ENCODE data around the gene TEAD1. TPM values are rescaled to one million over a fixed set of nuclear protein-coding genes. Genes with fewer than 3 reads are reported as not detected.

TEAD1 gene
- total RNA-seq, 1 donor from 2014 or later, result 163 TPM

DNA sequence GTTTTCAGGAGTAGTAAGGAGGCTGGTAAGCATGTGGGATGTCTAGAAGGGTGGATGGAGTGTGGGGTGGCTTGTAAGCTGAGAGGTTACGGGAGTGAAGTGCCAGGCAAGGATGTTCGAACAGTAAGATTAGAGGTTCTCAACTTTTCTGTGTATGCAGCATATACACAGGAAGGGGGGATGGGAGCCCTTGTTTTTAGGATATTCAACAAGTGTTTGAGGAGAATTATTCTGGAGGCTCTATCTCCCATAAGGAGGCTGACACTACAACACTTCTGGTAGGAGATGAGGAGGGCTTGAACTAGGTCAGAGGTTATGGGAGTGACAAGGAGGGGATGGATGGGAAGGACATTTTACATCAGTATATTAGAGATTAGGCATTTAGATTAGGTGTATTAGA, 109.5 kb downstream of the TEAD1 start:
- peaks cover 28% of the 10 kb centered on the region for H3K36me3 Mint-ChIP-seq
- H3K27me3 Mint-ChIP-seq (ENCODE audit: low read depth), result no peaks in the 10 kb centered on the region
- H3K4me1 Mint-ChIP-seq, result peaks cover 30% of the 10 kb centered on the region
- no peak overlapping the region for H3K27ac Mint-ChIP-seq
- no peak for DNase-seq (ENCODE audit: low spot score in 2 of 2, unreplicated experiment in 2 of 2)
- H3K4me3 Mint-ChIP-seq, result no peak overlapping the region
- TF ChIP-seq, protein P1, sequence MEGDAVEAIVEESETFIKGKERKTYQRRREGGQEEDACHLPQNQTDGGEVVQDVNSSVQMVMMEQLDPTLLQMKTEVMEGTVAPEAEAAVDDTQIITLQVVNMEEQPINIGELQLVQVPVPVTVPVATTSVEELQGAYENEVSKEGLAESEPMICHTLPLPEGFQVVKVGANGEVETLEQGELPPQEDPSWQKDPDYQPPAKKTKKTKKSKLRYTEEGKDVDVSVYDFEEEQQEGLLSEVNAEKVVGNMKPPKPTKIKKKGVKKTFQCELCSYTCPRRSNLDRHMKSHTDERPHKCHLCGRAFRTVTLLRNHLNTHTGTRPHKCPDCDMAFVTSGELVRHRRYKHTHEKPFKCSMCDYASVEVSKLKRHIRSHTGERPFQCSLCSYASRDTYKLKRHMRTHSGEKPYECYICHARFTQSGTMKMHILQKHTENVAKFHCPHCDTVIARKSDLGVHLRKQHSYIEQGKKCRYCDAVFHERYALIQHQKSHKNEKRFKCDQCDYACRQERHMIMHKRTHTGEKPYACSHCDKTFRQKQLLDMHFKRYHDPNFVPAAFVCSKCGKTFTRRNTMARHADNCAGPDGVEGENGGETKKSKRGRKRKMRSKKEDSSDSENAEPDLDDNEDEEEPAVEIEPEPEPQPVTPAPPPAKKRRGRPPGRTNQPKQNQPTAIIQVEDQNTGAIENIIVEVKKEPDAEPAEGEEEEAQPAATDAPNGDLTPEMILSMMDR (IDR thresholded peaks at IDR 0.05; ENCODE audit: unreplicated experiment), result no peak
- H3K9me3 Mint-ChIP-seq, result peaks cover 4% of the 10 kb centered on the region

DNA sequence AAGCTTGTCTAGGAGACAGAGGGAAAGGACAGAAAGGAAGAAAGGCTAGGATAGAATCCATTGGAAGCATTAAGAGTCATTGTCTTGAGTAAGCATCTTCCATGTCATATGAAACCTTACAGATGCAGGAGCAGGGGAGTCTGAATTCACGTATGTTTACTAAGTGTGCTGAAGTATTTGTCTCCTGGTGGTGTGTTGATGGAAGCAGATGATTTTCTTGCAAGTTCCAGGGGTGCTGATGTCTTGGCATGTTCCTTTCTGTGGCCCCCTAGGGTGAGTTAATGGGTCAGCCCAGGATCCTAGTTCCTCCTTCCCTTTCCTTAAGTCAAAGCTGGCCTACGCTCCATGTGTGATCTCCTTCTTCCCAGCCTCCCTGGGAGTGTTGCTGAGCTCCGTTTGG, 110.2 kb downstream of the TEAD1 start:
- Mint-ChIP-seq H3K27me3 (ENCODE audit: low read depth) (no peaks in the 10 kb centered on the region), H3K9me3 (peaks cover 4% of the 10 kb centered on the region), H3K4me1 (peaks cover 29% of the 10 kb centered on the region), H3K36me3 (peaks cover 24% of the 10 kb centered on the region), H3K4me3 (no peak overlapping the region), H3K27ac (no peak overlapping the region)
- TF ChIP-seq, protein P1 (IDR thresholded peaks at IDR 0.05; ENCODE audit: unreplicated experiment), result no peak
- DNase-seq (ENCODE audit: low spot score in 2 of 2, unreplicated experiment in 2 of 2), result no peak

DNA sequence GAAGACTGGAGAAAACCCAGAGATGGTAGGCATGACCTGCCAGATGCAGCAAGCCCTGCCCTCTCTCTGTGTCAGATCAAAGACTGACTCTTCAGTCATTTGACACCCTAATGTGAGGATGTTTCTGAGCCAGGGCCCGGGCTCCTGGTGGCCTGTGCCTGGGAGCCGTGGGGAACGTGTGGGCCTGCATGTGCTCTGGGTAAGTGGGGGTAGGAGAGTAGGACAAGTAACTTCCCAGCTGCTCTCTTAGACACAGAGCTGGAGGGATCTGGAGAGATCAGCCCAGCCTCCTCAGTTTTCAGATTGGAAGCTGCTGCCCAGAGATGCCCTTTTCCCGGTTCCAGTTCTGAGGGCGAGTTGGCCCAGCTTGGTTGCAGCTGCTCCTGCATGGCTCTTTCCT, 110.8 kb downstream of the TEAD1 start:
- no peaks in the 10 kb centered on the region for H3K27me3 Mint-ChIP-seq (ENCODE audit: low read depth)

DNA sequence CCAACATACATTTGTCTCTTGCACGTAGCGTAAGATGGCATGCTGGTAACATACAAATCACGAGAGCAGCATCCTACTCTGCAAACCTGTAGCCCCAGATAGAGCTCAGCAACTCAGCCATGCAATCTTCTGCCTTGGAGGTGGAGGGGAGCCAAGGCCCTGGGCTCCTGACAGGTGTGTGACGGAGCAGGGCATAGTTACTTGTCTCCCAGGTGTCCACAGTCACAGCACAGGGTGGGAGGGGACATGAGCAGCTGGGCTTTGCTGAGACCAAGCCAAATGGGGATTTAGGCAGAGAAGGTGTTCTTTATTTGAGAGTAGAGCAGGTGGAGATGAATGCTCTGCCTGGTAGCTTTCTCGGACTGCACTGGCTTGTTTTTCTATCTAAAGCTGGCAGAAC, 111.7 kb downstream of the TEAD1 start:
- Mint-ChIP-seq H3K4me1 (peaks cover 37% of the 10 kb centered on the region), H3K9me3 (no peaks in the 10 kb centered on the region), H3K27ac (no peak overlapping the region), H3K36me3 (peaks cover 13% of the 10 kb centered on the region), H3K4me3 (no peak overlapping the region), H3K27me3 (ENCODE audit: low read depth) (no peaks in the 10 kb centered on the region)
- DNase-seq (ENCODE audit: low spot score in 2 of 2, unreplicated experiment in 2 of 2), result no peak
- TF ChIP-seq, protein P1 (IDR thresholded peaks at IDR 0.05; ENCODE audit: unreplicated experiment), result no peak

More for the DNA sequence above, 110.8 kb downstream of the TEAD1 start:
- Mint-ChIP-seq H3K4me1 (peaks cover 30% of the 10 kb centered on the region), H3K27ac (peak overlapping the region; percentile 28), H3K4me3 (no peak overlapping the region), H3K36me3 (peaks cover 18% of the 10 kb centered on the region), H3K9me3 (no peaks in the 10 kb centered on the region)
- no peak for DNase-seq (ENCODE audit: low spot score in 2 of 2, unreplicated experiment in 2 of 2)
- TF ChIP-seq, protein P1 (IDR thresholded peaks at IDR 0.05; ENCODE audit: unreplicated experiment), result no peak

DNA sequence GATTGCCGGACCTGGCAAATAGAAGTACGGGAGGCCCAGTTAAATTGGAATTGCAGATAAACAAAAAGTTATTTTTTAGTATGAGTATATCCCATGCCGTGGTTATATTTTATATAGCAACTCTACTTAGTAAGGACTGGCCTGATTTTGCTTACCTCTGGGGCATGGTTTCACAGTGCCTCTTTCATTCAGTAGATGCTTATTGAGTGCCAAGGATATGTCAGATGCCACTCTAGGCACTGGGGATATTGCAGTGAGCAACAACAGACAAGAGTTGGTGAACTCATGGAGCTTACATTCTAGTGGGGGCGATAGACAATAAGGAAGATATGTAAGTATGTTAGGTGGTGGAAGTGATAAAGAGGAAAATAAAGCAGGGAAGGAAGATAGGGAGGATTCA, 112.2 kb downstream of the TEAD1 start:
- TF ChIP-seq, protein P1 (IDR thresholded peaks at IDR 0.05; ENCODE audit: unreplicated experiment), result no peak
- DNase-seq (ENCODE audit: low spot score in 2 of 2, unreplicated experiment in 2 of 2), result no peak
- H3K27ac Mint-ChIP-seq, result peak overlapping the region; percentile 10
- H3K4me3 Mint-ChIP-seq, result no peak overlapping the region
- H3K9me3 Mint-ChIP-seq, result no peaks in the 10 kb centered on the region
- no peaks in the 10 kb centered on the region for H3K27me3 Mint-ChIP-seq (ENCODE audit: low read depth)
- peaks cover 8% of the 10 kb centered on the region for H3K36me3 Mint-ChIP-seq
- peaks cover 42% of the 10 kb centered on the region for H3K4me1 Mint-ChIP-seq

DNA sequence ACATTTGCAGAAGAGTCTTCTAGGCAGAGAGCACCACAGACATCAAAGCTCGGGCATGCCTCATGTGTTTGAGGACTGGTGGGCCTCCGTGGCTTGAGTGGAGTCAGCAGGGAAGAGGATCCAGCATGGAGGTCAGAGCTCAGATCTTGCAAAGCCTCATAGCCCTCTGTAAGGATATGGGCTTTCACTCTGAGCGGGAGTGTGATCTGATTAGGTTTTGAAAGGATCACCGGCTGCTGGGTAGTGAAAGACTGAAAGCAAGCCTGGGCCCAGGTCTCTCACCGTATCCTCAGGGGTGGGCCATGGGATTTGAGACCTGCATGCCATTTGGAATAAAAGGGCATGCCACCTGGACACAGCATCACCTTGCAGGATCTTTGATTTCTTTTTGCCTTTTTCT, 112.7 kb downstream of the TEAD1 start:
- H3K27me3 Mint-ChIP-seq (ENCODE audit: low read depth), result no peaks in the 10 kb centered on the region
- peaks cover 7% of the 10 kb centered on the region for H3K36me3 Mint-ChIP-seq
- peak overlapping the region; percentile 84 for H3K27ac Mint-ChIP-seq
- H3K4me3 Mint-ChIP-seq, result no peak overlapping the region
- TF ChIP-seq, protein P1 (IDR thresholded peaks at IDR 0.05; ENCODE audit: unreplicated experiment), result no peak
- DNase-seq (ENCODE audit: low spot score in 2 of 2, unreplicated experiment in 2 of 2), result no peak
- H3K4me1 Mint-ChIP-seq, result peaks cover 45% of the 10 kb centered on the region
- H3K9me3 Mint-ChIP-seq, result no peaks in the 10 kb centered on the region
